HEK293 (cell line): Measurements from ENCODE around the gene PLS1.

Experiments used
- CTCF ChIA-PET: fragments of 350-600 bp; formaldehyde crosslinking; extraction: SDS; loops from one replicate; lab custom pipeline; 2021; ENCODE audit warnings: antibody characterized with exemption; lab: Yijun Ruan, JAX
- POLR2A ChIA-PET: fragments of 300-600 bp; formaldehyde crosslinking; extraction: SDS; loops from one replicate; lab custom pipeline; 2020; ENCODE audit warnings: antibody characterized with exemption, inconsistent platforms; lab: Yijun Ruan, JAX
- H3K27ac ChIP-seq: fragments of 200-500 bp; sonication (Bioruptor generic); 2 replicates; pipeline ENCODE4 v1.5.1; 2014; ENCODE audit warnings: low read depth, low read length, control low read depth, inconsistent platforms; ENCODE audit errors: extremely low read depth
- H3K36me3 ChIP-seq, 2 experiments: fragments of 200-500 bp in 1 of 2; sonication (Bioruptor generic) in 1 of 2; 1 replicate in 1 of 2; 2 replicates in 1 of 2; pipeline ENCODE4 v1.5.1; 2014 to 2017; ENCODE audit warnings: inconsistent platforms in 2 of 2, low read length in 2 of 2; ENCODE audit not compliant: control insufficient read depth in 2 of 2, insufficient read depth in 1 of 2
- H3K4me1 ChIP-seq: fragments of 200-500 bp; sonication (Bioruptor generic); 2 replicates; pipeline ENCODE4 v1.5.1; 2014; ENCODE audit warnings: mild to moderate bottlenecking, low read length, inconsistent platforms; ENCODE audit not compliant: control insufficient read depth, insufficient read depth
- H3K4me3 ChIP-seq: 2 replicates; pipeline ENCODE4 v1.5.1; 2011; ENCODE audit warnings: low read depth, mild to moderate bottlenecking, control low read depth, low read length, moderate library complexity
- H3K9me3 ChIP-seq: fragments of 200-500 bp; sonication (Bioruptor generic); 2 replicates; pipeline ENCODE4 v1.5.1; 2014; ENCODE audit warnings: low read depth, low read length, inconsistent platforms; ENCODE audit not compliant: control insufficient read depth, insufficient read depth
- EGR2 ChIP-seq: fragments of 450-650 bp; formaldehyde crosslinking; IDR thresholded peaks from 2 replicates; pipeline ENCODE4 v1.5.1; 2016; ENCODE audit warnings: low read depth, missing biosample characterization, missing genetic modification characterization
- FEZF1 ChIP-seq: fragments of 450-650 bp; formaldehyde crosslinking; IDR thresholded peaks from 2 replicates; pipeline ENCODE4 v1.5.1; 2016; ENCODE audit warnings: missing biosample characterization, missing genetic modification characterization
- GLIS1 ChIP-seq: fragments of 450-650 bp; formaldehyde crosslinking; IDR thresholded peaks from 2 replicates; pipeline ENCODE4 v1.5.1; 2016; ENCODE audit warnings: missing biosample characterization, missing genetic modification characterization
- KLF1 ChIP-seq: fragments of 450-650 bp; formaldehyde crosslinking; IDR thresholded peaks from 2 replicates; pipeline ENCODE4 v1.5.1; 2016; ENCODE audit warnings: missing biosample characterization, missing genetic modification characterization
- OSR2 ChIP-seq: fragments of 450-650 bp; formaldehyde crosslinking; IDR thresholded peaks from 2 replicates; pipeline ENCODE4 v1.5.1; 2016; ENCODE audit warnings: missing biosample characterization, missing genetic modification characterization
- TCF7L2 ChIP-seq: IDR thresholded peaks from 2 replicates; pipeline ENCODE4 v1.6.1; 2011; ENCODE audit warnings: low read depth, mild to moderate bottlenecking, inconsistent platforms, low read length, moderate library complexity, borderline replicate concordance
- TRIM28 ChIP-seq: IDR thresholded peaks from 2 replicates; pipeline ENCODE4 v1.6.1; 2011; ENCODE audit warnings: low read length, control low read depth, borderline replicate concordance
- ZBTB8A ChIP-seq: fragments of 450-650 bp; formaldehyde crosslinking; IDR thresholded peaks from 2 replicates; pipeline ENCODE4 v1.5.1; 2016; ENCODE audit warnings: missing biosample characterization, missing genetic modification characterization
- ZNF157 ChIP-seq: fragments of 450-650 bp; formaldehyde crosslinking; IDR thresholded peaks from 2 replicates; pipeline ENCODE4 v1.5.1; 2016; ENCODE audit warnings: missing biosample characterization, missing genetic modification characterization
- ZNF184 ChIP-seq: fragments of 450-650 bp; IDR thresholded peaks from 2 replicates; pipeline ENCODE4 v1.5.1; 2018; ENCODE audit warnings: missing biosample characterization, mild to moderate bottlenecking, missing genetic modification characterization
- ZNF2 ChIP-seq: fragments of 450-650 bp; formaldehyde crosslinking; IDR thresholded peaks from 2 replicates; pipeline ENCODE4 v1.5.1; 2016; ENCODE audit warnings: missing biosample characterization, missing genetic modification characterization
- ZNF423 ChIP-seq: fragments of 450-650 bp; formaldehyde crosslinking; IDR thresholded peaks from 2 replicates; pipeline ENCODE4 v1.5.1; 2016; ENCODE audit warnings: missing biosample characterization, missing genetic modification characterization
- ZNF561 ChIP-seq: fragments of 450-650 bp; IDR thresholded peaks from 2 replicates; pipeline ENCODE4 v1.5.1; 2018; ENCODE audit warnings: missing biosample characterization, missing genetic modification characterization, borderline replicate concordance
- ZNF629 ChIP-seq: fragments of 450-650 bp; formaldehyde crosslinking; IDR thresholded peaks from 2 replicates; pipeline ENCODE4 v1.5.1; 2017; ENCODE audit warnings: missing biosample characterization, missing genetic modification characterization
- ZNF76 ChIP-seq: fragments of 450-650 bp; formaldehyde crosslinking; IDR thresholded peaks from 2 replicates; pipeline ENCODE4; 2016; ENCODE audit warnings: low read depth, missing biosample characterization, missing genetic modification characterization, borderline replicate concordance
- ZXDB ChIP-seq: fragments of 450-650 bp; formaldehyde crosslinking; IDR thresholded peaks from 2 replicates; pipeline ENCODE4 v1.5.1; 2016; ENCODE audit warnings: missing biosample characterization, missing genetic modification characterization
- TF ChIP-seq, protein P1 (sequence below): fragments of 450-650 bp; formaldehyde crosslinking; conservative IDR thresholded peaks from 2 replicates; pipeline ENCODE4 v1.5.1; 2016; ENCODE audit warnings: low read depth, missing biosample characterization, missing genetic modification characterization
- TF ChIP-seq, protein P2 (sequence below): fragments of 450-650 bp; formaldehyde crosslinking; IDR thresholded peaks from 2 replicates; pipeline ENCODE4 v1.5.1; 2016; ENCODE audit warnings: missing biosample characterization, missing genetic modification characterization
- TF ChIP-seq, protein P3 (sequence below): fragments of 450-650 bp; formaldehyde crosslinking; conservative IDR thresholded peaks from 2 replicates; pipeline ENCODE4 v1.5.1; 2016; ENCODE audit warnings: low read depth, missing biosample characterization, missing genetic modification characterization
- TF ChIP-seq, protein P4 (sequence below): fragments of 450-650 bp; formaldehyde crosslinking; IDR thresholded peaks from 2 replicates; pipeline ENCODE4 v1.5.1; 2016; ENCODE audit warnings: missing biosample characterization, missing genetic modification characterization

Gene PLS1

DNA sequence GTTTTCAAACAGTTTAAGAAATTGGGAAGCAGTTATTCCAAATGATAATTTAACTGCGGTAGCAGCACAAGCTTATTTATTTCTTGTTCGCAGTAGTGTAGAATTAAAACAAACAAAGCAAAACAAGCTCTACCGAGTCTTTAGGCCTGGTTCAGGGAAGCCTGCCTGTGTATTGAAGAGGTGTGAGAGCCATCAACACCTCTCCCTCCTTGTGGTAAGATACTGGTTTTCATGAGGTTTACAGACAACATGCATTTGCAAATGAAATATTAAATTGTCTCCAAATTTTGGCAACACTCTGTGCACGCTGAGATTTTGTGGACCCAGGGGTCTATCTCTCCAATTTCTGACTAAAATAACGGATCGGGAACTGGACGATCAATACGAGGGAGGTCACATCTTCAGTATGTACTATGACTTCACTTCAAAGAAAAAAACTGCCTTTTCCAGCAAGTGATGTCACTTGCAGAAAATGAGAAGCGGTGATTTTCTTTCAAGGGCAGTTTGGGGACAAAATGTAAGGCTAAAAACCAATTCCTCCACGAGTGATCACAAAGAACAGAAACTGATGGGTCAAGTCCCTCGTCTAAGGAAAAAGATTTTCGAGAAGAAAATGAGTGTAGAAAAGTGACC, 18.4 kb upstream of the PLS1 start:
- peak overlapping the region; percentile 96 for H3K4me3 ChIP-seq

DNA sequence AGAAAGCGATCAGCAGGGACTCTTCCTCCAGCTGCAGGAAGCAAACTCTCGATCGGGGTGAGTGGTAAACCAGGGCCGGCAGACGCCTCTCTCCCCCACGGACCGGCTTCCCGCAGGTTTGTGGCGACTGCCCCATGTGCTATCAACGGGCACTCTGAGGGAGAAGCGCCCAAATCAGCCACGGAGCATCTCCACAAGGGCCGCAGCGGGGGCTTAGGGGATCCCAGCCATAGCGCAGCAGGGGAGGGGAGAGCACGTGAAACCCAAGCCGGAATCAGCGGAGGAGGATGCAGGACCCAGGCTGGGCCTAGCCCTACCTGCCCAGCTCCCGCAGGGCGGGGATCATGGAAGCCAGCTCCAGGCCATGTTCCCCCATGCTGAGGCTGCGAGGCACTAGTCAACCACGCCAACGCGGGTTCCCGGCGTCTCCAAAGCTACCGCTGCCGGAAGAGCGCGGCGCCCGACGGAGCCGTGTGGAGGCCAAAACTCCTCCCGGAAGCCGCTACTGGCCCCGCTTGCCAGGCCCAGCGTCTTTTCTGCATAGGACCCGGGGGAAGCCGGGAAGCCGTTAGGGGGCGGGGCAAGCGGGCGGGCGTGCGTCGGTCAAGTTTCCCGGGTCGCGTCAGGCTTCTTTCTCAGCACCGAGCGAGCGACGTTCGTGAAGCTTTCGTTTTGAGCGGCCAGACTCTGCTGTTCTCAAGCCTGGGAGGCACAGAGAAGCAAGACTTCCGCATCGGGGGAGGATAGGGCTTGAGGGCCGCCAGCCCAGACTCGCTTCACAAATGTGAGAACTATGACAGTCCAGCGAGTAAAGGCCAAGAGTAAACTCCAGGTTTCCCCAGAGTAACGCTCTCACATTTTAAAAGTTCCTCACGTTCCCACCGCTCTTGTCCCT, 17.6 kb upstream of the PLS1 start, which contains the start of gene ATR:
Gene ATR, minus strand, starts transcription at position 405 of the 895 bp plus-strand sequence. Its CDS starts 29 bp downstream, at position 376.
- POLR2A ChIA-PET: interaction anchor here (0.6 to 1.9 kb wide), 6 partner anchors 14 to 423 kb away, joined by 3 to 6 read pairs (median 4); partner anchors contain the start of genes PLS1, TRPC1 and U2SURP
- no peaks in the 10 kb centered on the region for H3K9me3 ChIP-seq
- 0 out of 2 replicates have a peak, but pooled peaks cover 2% of the 10 kb centered on the region for H3K4me1 ChIP-seq
- peak within 1 kb of the TSS; percentile 96 for H3K4me3 ChIP-seq
- peak within 1 kb of the TSS; percentile 82 for H3K27ac ChIP-seq
- no peaks in the 10 kb centered on the region for H3K36me3 ChIP-seq
- CTCF ChIA-PET: interaction anchor here (0.6 kb wide), 1 partner anchor 254 kb away, joined by 4 read pairs; no protein-coding TSS in a partner anchor
- 0 out of 2 replicates have a peak, but pooled peaks have one; percentile 40 for TF ChIP-seq KLF1
- TF ChIP-seq ZNF76 (tag by site-specific recombination): peak; percentile 82; the same call in 1 of the 2 replicates
- TF ChIP-seq ZNF157: no peak
- TF ChIP-seq FEZF1 (tag by site-specific recombination): peak; percentile 34; the same call in 1 of the 2 replicates
- TF ChIP-seq EGR2 (tag by site-specific recombination): peak; percentile 67
- TF ChIP-seq ZNF184 (tag by site-specific recombination): peak; percentile 79
- TF ChIP-seq GLIS1 (tag by site-specific recombination): peak; percentile 85
- TF ChIP-seq, protein P1, sequence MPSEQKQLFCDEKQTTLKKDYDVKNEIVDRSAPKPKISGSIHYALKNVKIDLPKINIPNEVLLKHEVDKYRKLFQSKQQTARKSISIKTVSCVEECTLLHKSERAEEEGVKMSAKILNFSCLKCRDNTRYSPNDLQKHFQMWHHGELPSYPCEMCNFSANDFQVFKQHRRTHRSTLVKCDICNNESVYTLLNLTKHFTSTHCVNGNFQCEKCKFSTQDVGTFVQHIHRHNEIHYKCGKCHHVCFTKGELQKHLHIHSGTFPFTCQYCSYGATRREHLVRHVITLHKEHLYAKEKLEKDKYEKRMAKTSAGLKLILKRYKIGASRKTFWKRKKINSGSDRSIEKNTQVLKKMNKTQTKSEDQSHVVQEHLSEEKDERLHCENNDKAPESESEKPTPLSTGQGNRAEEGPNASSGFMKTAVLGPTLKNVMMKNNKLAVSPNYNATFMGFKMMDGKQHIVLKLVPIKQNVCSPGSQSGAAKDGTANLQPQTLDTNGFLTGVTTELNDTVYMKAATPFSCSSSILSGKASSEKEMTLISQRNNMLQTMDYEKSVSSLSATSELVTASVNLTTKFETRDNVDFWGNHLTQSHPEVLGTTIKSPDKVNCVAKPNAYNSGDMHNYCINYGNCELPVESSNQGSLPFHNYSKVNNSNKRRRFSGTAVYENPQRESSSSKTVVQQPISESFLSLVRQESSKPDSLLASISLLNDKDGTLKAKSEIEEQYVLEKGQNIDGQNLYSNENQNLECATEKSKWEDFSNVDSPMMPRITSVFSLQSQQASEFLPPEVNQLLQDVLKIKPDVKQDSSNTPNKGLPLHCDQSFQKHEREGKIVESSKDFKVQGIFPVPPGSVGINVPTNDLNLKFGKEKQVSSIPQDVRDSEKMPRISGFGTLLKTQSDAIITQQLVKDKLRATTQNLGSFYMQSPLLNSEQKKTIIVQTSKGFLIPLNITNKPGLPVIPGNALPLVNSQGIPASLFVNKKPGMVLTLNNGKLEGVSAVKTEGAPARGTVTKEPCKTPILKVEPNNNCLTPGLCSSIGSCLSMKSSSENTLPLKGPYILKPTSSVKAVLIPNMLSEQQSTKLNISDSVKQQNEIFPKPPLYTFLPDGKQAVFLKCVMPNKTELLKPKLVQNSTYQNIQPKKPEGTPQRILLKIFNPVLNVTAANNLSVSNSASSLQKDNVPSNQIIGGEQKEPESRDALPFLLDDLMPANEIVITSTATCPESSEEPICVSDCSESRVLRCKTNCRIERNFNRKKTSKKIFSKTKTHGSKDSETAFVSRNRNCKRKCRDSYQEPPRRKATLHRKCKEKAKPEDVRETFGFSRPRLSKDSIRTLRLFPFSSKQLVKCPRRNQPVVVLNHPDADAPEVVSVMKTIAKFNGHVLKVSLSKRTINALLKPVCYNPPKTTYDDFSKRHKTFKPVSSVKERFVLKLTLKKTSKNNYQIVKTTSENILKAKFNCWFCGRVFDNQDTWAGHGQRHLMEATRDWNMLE: peak; percentile 59
- TF ChIP-seq OSR2 (tag by site-specific recombination): peak; percentile 92
- peak; percentile 92 for TF ChIP-seq ZXDB (tag by site-specific recombination)
- peak; percentile 79 for TF ChIP-seq TRIM28
- TF ChIP-seq, protein P2, sequence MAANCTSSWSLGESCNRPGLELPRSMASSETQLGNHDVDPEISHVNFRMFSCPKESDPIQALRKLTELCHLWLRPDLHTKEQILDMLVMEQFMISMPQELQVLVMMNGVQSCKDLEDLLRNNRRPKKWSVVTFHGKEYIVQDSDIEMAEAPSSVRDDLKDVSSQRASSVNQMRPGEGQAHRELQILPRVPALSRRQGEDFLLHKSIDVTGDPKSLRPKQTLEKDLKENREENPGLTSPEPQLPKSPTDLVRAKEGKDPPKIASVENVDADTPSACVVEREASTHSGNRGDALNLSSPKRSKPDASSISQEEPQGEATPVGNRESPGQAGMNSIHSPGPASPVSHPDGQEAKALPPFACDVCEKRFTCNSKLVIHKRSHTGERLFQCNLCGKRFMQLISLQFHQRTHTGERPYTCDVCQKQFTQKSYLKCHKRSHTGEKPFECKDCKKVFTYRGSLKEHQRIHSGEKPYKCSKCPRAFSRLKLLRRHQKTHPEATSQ (tag by site-specific recombination): peak; percentile 81
- TF ChIP-seq ZNF561: peak; percentile 91; the same call in 1 of the 2 replicates
- TF ChIP-seq, protein P3, sequence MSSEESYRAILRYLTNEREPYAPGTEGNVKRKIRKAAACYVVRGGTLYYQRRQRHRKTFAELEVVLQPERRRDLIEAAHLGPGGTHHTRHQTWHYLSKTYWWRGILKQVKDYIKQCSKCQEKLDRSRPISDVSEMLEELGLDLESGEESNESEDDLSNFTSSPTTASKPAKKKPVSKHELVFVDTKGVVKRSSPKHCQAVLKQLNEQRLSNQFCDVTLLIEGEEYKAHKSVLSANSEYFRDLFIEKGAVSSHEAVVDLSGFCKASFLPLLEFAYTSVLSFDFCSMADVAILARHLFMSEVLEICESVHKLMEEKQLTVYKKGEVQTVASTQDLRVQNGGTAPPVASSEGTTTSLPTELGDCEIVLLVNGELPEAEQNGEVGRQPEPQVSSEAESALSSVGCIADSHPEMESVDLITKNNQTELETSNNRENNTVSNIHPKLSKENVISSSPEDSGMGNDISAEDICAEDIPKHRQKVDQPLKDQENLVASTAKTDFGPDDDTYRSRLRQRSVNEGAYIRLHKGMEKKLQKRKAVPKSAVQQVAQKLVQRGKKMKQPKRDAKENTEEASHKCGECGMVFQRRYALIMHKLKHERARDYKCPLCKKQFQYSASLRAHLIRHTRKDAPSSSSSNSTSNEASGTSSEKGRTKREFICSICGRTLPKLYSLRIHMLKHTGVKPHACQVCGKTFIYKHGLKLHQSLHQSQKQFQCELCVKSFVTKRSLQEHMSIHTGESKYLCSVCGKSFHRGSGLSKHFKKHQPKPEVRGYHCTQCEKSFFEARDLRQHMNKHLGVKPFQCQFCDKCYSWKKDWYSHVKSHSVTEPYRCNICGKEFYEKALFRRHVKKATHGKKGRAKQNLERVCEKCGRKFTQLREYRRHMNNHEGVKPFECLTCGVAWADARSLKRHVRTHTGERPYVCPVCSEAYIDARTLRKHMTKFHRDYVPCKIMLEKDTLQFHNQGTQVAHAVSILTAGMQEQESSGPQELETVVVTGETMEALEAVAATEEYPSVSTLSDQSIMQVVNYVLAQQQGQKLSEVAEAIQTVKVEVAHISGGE (tag by site-specific recombination): peak; percentile 94
- peak; percentile 74; the same call in 1 of the 2 replicates for TF ChIP-seq TCF7L2
- peak; percentile 90; the same call in 1 of the 2 replicates for TF ChIP-seq ZNF2 (tag by site-specific recombination)
- TF ChIP-seq, protein P4, sequence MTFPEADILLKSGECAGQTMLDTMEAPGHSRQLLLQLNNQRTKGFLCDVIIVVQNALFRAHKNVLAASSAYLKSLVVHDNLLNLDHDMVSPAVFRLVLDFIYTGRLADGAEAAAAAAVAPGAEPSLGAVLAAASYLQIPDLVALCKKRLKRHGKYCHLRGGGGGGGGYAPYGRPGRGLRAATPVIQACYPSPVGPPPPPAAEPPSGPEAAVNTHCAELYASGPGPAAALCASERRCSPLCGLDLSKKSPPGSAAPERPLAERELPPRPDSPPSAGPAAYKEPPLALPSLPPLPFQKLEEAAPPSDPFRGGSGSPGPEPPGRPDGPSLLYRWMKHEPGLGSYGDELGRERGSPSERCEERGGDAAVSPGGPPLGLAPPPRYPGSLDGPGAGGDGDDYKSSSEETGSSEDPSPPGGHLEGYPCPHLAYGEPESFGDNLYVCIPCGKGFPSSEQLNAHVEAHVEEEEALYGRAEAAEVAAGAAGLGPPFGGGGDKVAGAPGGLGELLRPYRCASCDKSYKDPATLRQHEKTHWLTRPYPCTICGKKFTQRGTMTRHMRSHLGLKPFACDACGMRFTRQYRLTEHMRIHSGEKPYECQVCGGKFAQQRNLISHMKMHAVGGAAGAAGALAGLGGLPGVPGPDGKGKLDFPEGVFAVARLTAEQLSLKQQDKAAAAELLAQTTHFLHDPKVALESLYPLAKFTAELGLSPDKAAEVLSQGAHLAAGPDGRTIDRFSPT: peak; percentile 65; the same call in 1 of the 2 replicates
- TF ChIP-seq ZBTB8A (tag by site-specific recombination): peak; percentile 84

More for the DNA sequence above, 18.4 kb upstream of the PLS1 start:
- H3K27ac ChIP-seq: peak overlapping the region; percentile 82
- CTCF ChIA-PET: interaction anchor here (0.6 to 1.2 kb wide), 3 partner anchors 52 to 255 kb away, joined by 4 read pairs; no protein-coding TSS in a partner anchor
- POLR2A ChIA-PET: interaction anchor here (0.5 to 1.9 kb wide), 6 partner anchors 14 to 423 kb away, joined by 3 to 6 read pairs (median 5); partner anchors contain the start of genes PLS1 and U2SURP
- no peak for TF ChIP-seq ZNF423 (tag by site-specific recombination)
- TF ChIP-seq ZNF629 (tag by site-specific recombination): peak; percentile 71
- no peaks in the 10 kb centered on the region for H3K9me3 ChIP-seq
- H3K36me3 ChIP-seq: no peaks in the 10 kb centered on the region
- H3K4me1 ChIP-seq: 0 out of 2 replicates have a peak, but pooled peaks cover 2% of the 10 kb centered on the region
